BLaER1 treated with 17β-estradiol and CSF1 and Interleukin-3, amounts not matched to agents 10 nM and 100 nM (cell line): Measurements from ENCODE around the gene STEEP1.

ENCODE experiments used
- H3K27ac ChIP-seq, 11 experiments: shearing (Covaris generic); formaldehyde crosslinking; 2 replicates each; pipeline ENCODE4 v1.8.1; 2022
- H3K27me3 ChIP-seq, 11 experiments: shearing (Covaris generic); formaldehyde crosslinking; 2 replicates each; pipeline ENCODE4 v1.8.1; 2022
- H3K36me3 ChIP-seq, 11 experiments: shearing (Covaris generic); formaldehyde crosslinking; 2 replicates each; pipeline ENCODE4 v1.8.1; 2022
- H3K4me1 ChIP-seq, 10 experiments: shearing (Covaris generic); formaldehyde crosslinking; 2 replicates each; pipeline ENCODE4 v1.8.1; 2022
- H3K4me2 ChIP-seq, 11 experiments: shearing (Covaris generic); formaldehyde crosslinking; 2 replicates each; pipeline ENCODE4 v1.8.1; 2022
- H3K4me3 ChIP-seq, 10 experiments: shearing (Covaris generic); formaldehyde crosslinking; 2 replicates each; pipeline ENCODE4 v1.8.1; 2022
- H3K9ac ChIP-seq, 11 experiments: shearing (Covaris generic); formaldehyde crosslinking; 2 replicates each; pipeline ENCODE4 v1.8.1; 2022
- H3K9me3 ChIP-seq, 11 experiments: shearing (Covaris generic); formaldehyde crosslinking; replicated peaks in 1 of 11; 2 replicates each; pipeline ENCODE4 v1.8.1; 2022
- H4K20me1 ChIP-seq, 11 experiments: shearing (Covaris generic); formaldehyde crosslinking; 2 replicates each; pipeline ENCODE4 v1.8.1; 2022
- Cebpa-rat ChIP-seq, 11 experiments: shearing (Covaris generic); IDR thresholded peaks; 2 replicates each; pipeline ENCODE4 v1.8.1; 2022

Gene STEEP1

DNA sequence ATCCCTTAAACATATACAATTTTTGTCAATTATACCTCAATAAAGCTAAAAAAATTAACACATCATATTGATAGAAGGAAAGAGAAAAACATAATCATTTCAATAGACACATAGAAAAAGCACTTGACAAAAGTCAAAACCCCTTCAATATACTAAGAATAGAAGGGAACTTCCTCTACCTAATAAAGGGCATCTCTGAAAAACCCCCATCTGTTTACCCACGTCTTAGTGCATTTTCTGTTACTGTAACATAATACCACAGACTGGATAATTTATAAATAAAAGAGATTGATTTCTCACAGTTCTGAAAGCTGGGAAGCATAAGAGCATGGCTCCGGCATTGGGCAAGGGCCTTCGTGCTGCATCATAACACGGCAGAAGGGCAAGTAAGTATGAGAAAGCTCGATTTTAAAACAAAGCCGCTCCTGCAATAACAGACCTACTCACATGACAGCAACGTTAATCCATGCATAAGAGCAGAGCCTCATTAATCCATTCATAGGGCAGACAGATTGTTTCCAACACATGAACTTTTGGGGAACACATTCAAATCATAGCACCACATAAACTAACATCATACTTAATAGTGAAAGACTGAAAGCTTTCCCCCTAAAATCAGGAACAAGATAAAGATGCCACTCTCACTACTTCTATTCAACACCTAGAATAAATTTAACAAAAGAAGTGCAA, 15.7 kb downstream of the STEEP1 start:
- Histone ChIP-seq H3K4me2 (no peak overlapping the region), H3K27ac (no peak overlapping the region), H4K20me1 (peaks cover 0 to 4% (median 0%) of the 10 kb centered on the region in 11 experiments; a peak in 4 of 22 replicates), H3K4me1 (no peaks in the 10 kb centered on the region; a peak in 1 of 20 replicates), H3K9me3 (no peaks in the 10 kb centered on the region), H3K36me3 (peaks cover 0 to 24% (median 17%) of the 10 kb centered on the region in 11 experiments; a peak in 9 of 22 replicates), H3K4me3 (no peak overlapping the region), H3K9ac (no peak overlapping the region), H3K27me3 (no peaks in the 10 kb centered on the region)
- no peak for TF ChIP-seq Cebpa-rat (IDR thresholded peaks at IDR 0.05)

DNA sequence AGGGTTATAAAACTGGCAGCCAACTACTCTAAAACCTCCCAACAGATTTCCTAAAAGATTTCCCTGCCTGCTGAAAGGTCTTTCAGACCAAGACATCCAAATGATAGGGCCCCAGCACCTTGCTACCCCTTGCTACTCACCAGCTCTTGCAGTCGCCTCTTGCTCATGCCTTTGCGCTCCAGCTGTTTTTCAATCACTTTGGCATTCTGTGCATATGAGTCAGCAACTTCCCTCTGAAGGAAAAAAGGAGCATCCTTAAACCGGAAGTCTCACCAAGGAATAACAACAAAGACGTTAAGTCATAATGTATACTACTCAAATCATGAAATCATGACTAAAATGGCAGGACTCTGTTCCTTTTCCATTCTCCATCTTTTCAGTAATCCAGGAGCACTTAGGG, 24.0 kb downstream of the STEEP1 start:
- Histone ChIP-seq H3K9me3 (no peaks in the 10 kb centered on the region), H3K4me3 (no peak overlapping the region), H3K4me1 (peaks cover 0 to 15% (median 0%) of the 10 kb centered on the region in 10 experiments; a peak in 5 of 20 replicates), H3K27me3 (no peaks in the 10 kb centered on the region), H4K20me1 (no peaks in the 10 kb centered on the region), H3K4me2 (peak overlapping the region in 3 of 11 experiments; percentile 5 to 40 (median 27); a peak in 2 of 22 replicates), H3K36me3 (peaks cover 7 to 55% (median 18%) of the 10 kb centered on the region in 11 experiments; a peak in 18 of 22 replicates), H3K27ac (no peak overlapping the region), H3K9ac (no peak overlapping the region)
- no peak for TF ChIP-seq Cebpa-rat (IDR thresholded peaks at IDR 0.05)

DNA sequence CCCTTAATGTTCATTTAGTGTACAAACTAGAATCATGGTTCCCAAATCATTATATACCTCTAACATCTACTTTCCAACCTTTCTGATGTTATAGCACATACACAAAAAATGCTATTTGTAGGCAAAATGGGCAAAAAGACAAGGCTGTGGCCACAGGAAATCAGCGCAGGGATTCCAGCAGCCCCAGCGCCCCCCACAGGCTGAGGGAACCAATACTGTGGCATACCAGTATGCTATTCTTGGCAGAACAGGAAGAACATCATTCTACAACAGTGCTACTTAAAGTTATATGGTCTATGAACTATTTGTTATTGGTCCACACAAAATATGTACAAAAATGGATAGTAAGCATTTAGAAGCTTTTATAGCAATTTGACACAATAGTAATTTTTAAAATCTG, 25.3 kb downstream of the STEEP1 start:
- no peaks in the 10 kb centered on the region for H3K27me3 ChIP-seq
- H3K4me1 ChIP-seq = peaks cover 0 to 15% (median 0%) of the 10 kb centered on the region in 10 experiments; a peak in 5 of 20 replicates
- H3K9ac ChIP-seq = no peak overlapping the region
- no peak overlapping the region for H3K27ac ChIP-seq
- no peak overlapping the region for H3K4me3 ChIP-seq
- no peak for TF ChIP-seq Cebpa-rat (IDR thresholded peaks at IDR 0.05)
- no peaks in the 10 kb centered on the region for H4K20me1 ChIP-seq
- peaks cover 7 to 61% (median 21%) of the 10 kb centered on the region in 11 experiments; a peak in 18 of 22 replicates for H3K36me3 ChIP-seq
- H3K4me2 ChIP-seq = no peak overlapping the region
- no peaks in the 10 kb centered on the region for H3K9me3 ChIP-seq

DNA sequence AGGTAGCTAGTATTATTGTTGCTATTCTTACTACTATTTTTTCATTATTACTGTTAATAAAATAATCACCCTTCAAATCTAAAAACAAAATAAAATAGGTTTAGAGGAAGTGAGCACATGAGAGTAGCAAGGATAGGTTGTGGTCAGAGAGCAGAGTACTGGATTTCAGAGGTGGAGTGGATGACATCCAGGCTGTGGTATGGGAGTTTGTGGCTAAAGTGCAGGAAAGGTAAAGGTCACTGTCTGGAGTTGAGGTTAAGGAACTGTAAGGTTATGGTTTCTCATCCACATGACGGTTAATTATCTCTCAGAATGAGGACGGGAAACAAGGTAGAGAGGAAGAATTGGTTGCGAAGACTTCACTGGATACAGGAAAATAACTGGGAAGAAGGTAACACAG, 27.7 kb downstream of the STEEP1 start:
- no peak overlapping the region for H3K4me3 ChIP-seq
- no peak overlapping the region for H3K27ac ChIP-seq
- no peaks in the 10 kb centered on the region for H3K9me3 ChIP-seq
- H3K9ac ChIP-seq = no peak overlapping the region
- no peaks in the 10 kb centered on the region for H4K20me1 ChIP-seq
- H3K36me3 ChIP-seq = peaks cover 7 to 61% (median 21%) of the 10 kb centered on the region in 11 experiments; a peak in 18 of 22 replicates
- no peak for TF ChIP-seq Cebpa-rat (IDR thresholded peaks at IDR 0.05)
- no peak overlapping the region for H3K4me2 ChIP-seq
- H3K4me1 ChIP-seq = peaks cover 0 to 15% (median 0%) of the 10 kb centered on the region in 10 experiments; a peak in 5 of 20 replicates
- no peaks in the 10 kb centered on the region for H3K27me3 ChIP-seq

DNA sequence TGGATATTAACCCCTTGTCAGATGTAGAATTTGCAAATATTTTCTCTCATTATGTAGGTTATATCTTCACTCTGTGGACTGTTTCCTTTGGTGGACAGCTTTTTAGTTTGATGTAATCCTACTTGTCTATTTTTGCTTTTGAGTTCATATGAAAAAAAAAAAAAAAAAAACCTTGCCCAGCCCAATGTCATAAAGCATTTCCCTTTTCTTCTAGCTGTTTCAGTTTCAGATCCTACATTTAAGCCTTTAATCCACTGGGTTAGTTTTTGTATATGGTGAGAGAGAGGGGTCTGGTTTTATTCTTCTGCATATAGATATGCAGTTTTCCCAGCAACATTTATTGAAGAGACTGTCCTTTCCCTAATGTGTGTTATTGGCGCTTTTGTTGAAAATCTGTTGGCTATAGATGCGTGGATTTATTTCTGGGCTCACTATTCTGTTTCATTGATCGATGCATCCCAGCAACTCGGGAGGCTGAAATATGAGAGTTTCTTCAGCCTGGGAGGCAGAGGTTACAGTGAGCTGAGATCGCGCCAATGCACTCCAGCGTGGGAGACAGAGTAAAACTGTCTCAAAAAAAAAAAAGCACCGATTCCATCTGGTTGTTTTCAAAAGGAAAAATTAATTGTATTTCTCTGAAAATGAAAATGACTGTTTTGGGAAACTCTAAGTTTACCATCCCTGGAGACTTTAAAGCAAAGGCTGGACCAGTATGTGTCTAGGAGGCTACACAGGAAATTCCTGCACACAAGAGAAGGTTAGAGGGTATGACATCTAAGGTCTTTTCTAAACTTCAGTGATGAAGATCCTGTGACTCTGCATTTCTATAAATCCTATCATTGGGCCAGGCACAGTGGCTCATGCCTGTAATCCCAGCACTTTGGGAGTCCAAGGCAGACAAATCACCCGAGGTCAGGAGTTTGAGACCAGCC, 35.6 kb downstream of the STEEP1 start:
- Histone ChIP-seq H3K27me3 (no peaks in the 10 kb centered on the region), H3K36me3 (no peaks in the 10 kb centered on the region; a peak in 1 of 22 replicates), H3K4me3 (peak overlapping the region in 4 of 10 experiments; percentile 1 to 39 (median 4); a peak in 2 of 20 replicates), H4K20me1 (no peaks in the 10 kb centered on the region), H3K27ac (peak overlapping the region in 5 of 11 experiments; percentile 2 to 48 (median 15); a peak in 5 of 22 replicates), H3K9ac (peak overlapping the region in 4 of 11 experiments; percentile 16 to 42 (median 23); a peak in 4 of 22 replicates), H3K9me3 (no peaks in the 10 kb centered on the region), H3K4me2 (peak overlapping the region; percentile 44 to 88 (median 62)), H3K4me1 (peaks cover 13 to 30% (median 27%) of the 10 kb centered on the region in 10 experiments)
- no peak for TF ChIP-seq Cebpa-rat (IDR thresholded peaks at IDR 0.05)

DNA sequence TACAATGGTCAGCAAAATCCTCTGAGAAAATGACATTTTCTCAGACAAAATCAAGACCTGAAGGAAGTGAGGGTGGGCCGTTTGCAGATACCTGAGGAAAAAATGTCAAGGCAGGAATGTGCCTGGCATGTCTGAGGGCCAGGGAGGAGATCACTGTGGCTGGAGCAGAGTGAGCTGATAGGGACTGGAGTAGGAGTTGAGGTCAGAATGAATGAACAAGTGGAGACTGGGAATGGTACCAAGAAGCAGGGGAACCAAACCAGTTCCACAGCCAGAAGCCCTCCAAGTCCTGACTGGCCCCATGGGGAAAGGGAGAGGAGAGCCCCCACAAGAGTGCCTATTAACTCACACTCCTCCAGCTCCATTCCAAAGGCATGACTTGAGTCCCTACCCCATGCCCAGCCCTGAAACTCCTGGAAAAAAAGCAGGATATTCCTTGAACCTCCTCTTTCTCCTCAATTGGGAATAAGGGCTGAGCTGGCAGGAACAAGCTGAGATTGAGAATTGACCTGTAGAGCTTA, 41.5 kb downstream of the STEEP1 start:
- H3K9me3 ChIP-seq = no peaks in the 10 kb centered on the region
- no peak overlapping the region for H3K4me2 ChIP-seq
- no peaks in the 10 kb centered on the region for H4K20me1 ChIP-seq
- H3K36me3 ChIP-seq = no peaks in the 10 kb centered on the region
- H3K4me1 ChIP-seq = peaks cover 4 to 21% (median 15%) of the 10 kb centered on the region in 10 experiments
- no peak for TF ChIP-seq Cebpa-rat (IDR thresholded peaks at IDR 0.05)
- no peaks in the 10 kb centered on the region for H3K27me3 ChIP-seq
- H3K4me3 ChIP-seq = no peak overlapping the region
- H3K9ac ChIP-seq = no peak overlapping the region
- H3K27ac ChIP-seq = no peak overlapping the region

DNA sequence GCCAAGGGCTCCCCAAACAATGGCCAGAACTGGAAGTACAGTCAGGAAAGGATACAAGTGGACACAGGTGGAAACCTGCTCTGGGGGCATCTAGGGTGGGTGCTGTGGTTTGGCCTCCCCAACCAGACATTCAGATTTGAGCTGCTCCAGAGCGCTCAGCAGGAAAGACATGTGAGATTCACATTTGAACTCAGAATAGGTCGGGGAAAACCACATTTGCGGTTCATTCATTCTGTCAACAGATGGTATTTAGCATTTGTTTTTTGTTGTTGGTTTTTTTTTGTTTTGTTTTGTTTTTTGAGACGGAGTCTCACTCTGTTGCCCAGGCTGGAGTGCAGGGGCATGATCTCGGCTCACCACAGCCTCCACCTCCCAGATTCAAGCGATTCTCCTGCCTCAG, 44.0 kb downstream of the STEEP1 start:
- H3K36me3 ChIP-seq = no peaks in the 10 kb centered on the region
- no peak overlapping the region for H3K27ac ChIP-seq
- H3K4me3 ChIP-seq = no peak overlapping the region
- no peak overlapping the region for H3K9ac ChIP-seq
- no peak for TF ChIP-seq Cebpa-rat (IDR thresholded peaks at IDR 0.05)
- H3K27me3 ChIP-seq = no peaks in the 10 kb centered on the region
- peak overlapping the region in 9 of 11 experiments; percentile 2 to 54 (median 39); a peak in 14 of 22 replicates for H3K4me2 ChIP-seq
- H3K9me3 ChIP-seq = no peaks in the 10 kb centered on the region
- H4K20me1 ChIP-seq = no peaks in the 10 kb centered on the region
- H3K4me1 ChIP-seq = peaks cover 0 to 20% (median 13%) of the 10 kb centered on the region in 10 experiments; a peak in 14 of 20 replicates

DNA sequence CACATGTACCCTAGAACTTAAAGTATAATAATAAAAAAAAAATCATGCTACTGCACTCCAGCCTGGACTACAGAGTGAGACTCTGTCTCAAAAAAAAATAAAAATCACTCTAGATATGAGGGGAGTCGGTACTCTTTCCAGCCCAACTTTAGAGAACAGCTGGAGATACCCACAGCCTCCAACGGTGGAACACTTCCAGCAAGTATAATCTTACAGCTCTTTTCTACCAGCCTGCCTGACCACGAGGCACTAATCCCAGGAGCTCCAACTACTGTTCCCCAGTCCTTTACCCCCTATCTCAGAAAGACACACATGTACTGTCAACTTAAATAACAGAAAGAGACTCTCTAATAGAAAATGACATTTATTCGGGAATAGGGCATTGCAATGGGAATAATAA, 46.8 kb downstream of the STEEP1 start:
- Histone ChIP-seq H3K4me2 (no peak overlapping the region), H3K9ac (no peak overlapping the region), H4K20me1 (no peaks in the 10 kb centered on the region), H3K27me3 (no peaks in the 10 kb centered on the region), H3K36me3 (no peaks in the 10 kb centered on the region), H3K4me1 (peaks cover 0 to 27% (median 13%) of the 10 kb centered on the region in 10 experiments; a peak in 14 of 20 replicates), H3K27ac (no peak overlapping the region), H3K4me3 (no peak overlapping the region), H3K9me3 (no peaks in the 10 kb centered on the region)
- TF ChIP-seq Cebpa-rat (IDR thresholded peaks at IDR 0.05) = no peak
